Astrocyte (in vitro differentiated cells and primary cell): ENCODE data around the gene TTC22. TPM values are rescaled to one million over a fixed set of nuclear protein-coding genes. Genes with fewer than 3 reads are reported as not detected.

Experiments
- DNase-seq: peaks from one replicate; pipeline ENCODE4 v3.0.0-alpha.2; 2010; ENCODE audit warnings: low read depth
- FAIRE-seq: peaks from 2 replicates; lab custom pipeline; 2011; peaks lifted over from hg19 to GRCh38; lab: Jason Lieb, UNC
- H2AFZ ChIP-seq: 2 replicates; pipeline ENCODE4 v1.6.0; 2012; ENCODE audit warnings: low read depth, low read length, inconsistent platforms
- H3K27ac ChIP-seq: 2 replicates; pipeline ENCODE4 v1.5.1; 2011; ENCODE audit warnings: low read depth, low read length, inconsistent platforms
- H3K27me3 ChIP-seq: 2 replicates; pipeline ENCODE4 v1.6.0; 2011; ENCODE audit warnings: low read length, inconsistent platforms; ENCODE audit not compliant: insufficient read depth
- H3K36me3 ChIP-seq: 2 replicates; pipeline ENCODE4 v1.5.1; 2011; ENCODE audit warnings: low read length, inconsistent platforms; ENCODE audit not compliant: insufficient read depth
- H3K4me1 ChIP-seq: 2 replicates; pipeline ENCODE4 v1.5.1; 2011; ENCODE audit warnings: low read length, inconsistent platforms; ENCODE audit not compliant: insufficient read depth
- H3K4me2 ChIP-seq: 2 replicates; pipeline ENCODE4 v1.6.0; 2012; ENCODE audit warnings: low read length, inconsistent platforms
- H3K4me3 ChIP-seq: 2 replicates; pipeline ENCODE4 v1.5.1; 2011; ENCODE audit warnings: low read depth, mild to moderate bottlenecking, low read length, inconsistent platforms; ENCODE audit not compliant: insufficient read depth
- H3K79me2 ChIP-seq: 2 replicates; pipeline ENCODE4 v1.6.0; 2012; ENCODE audit warnings: mild to moderate bottlenecking, low read length, inconsistent platforms; ENCODE audit not compliant: insufficient read depth
- H3K9ac ChIP-seq: 2 replicates; pipeline ENCODE4 v1.6.0; 2012; ENCODE audit warnings: mild to moderate bottlenecking, low read length, inconsistent platforms
- H3K9me3 ChIP-seq: 2 replicates; pipeline ENCODE4 v1.5.1; 2012; ENCODE audit warnings: low read depth, mild to moderate bottlenecking, low read length, inconsistent platforms; ENCODE audit not compliant: insufficient read depth
- H4K20me1 ChIP-seq: 2 replicates; pipeline ENCODE4 v1.6.0; 2012; ENCODE audit warnings: low read length, inconsistent platforms; ENCODE audit not compliant: insufficient read depth
- H3K27ac Mint-ChIP-seq: one replicate; pipeline ENCODE4 v1.8.0; 2021; ENCODE audit warnings: mild to moderate bottlenecking, mixed read lengths; ENCODE audit not compliant: unreplicated experiment
- H3K27me3 Mint-ChIP-seq: one replicate; pipeline ENCODE4 v1.8.0; 2021; ENCODE audit warnings: low read depth, mixed read lengths; ENCODE audit not compliant: unreplicated experiment
- H3K36me3 Mint-ChIP-seq: one replicate; pipeline ENCODE4 v1.8.0; 2021; ENCODE audit warnings: low read depth, mixed read lengths; ENCODE audit not compliant: unreplicated experiment
- H3K4me1 Mint-ChIP-seq: one replicate; pipeline ENCODE4 v1.8.0; 2021; ENCODE audit warnings: low read depth, mixed read lengths; ENCODE audit not compliant: unreplicated experiment
- H3K4me3 Mint-ChIP-seq: one replicate; pipeline ENCODE4 v1.8.0; 2021; ENCODE audit warnings: mild to moderate bottlenecking, moderate library complexity, mixed read lengths; ENCODE audit not compliant: unreplicated experiment
- H3K9me3 Mint-ChIP-seq: one replicate; pipeline ENCODE4 v1.8.0; 2021; ENCODE audit warnings: mild to moderate bottlenecking, mixed read lengths; ENCODE audit not compliant: unreplicated experiment
- EZH2 ChIP-seq: IDR thresholded peaks from 2 replicates; pipeline ENCODE4 v1.6.1; 2012; ENCODE audit warnings: mild to moderate bottlenecking, low read length, inconsistent platforms; ENCODE audit not compliant: insufficient read depth
- total RNA-seq: library from RNA; stranded (reverse); gene quantifications from 2 replicates; pipeline ENCODE4 v1.2.1, GENCODE V29; 2021
- TF ChIP-seq, protein P1 (sequence below): IDR thresholded peaks from 2 replicates; pipeline ENCODE4 v1.5.1; 2011; ENCODE audit warnings: low read depth, mild to moderate bottlenecking, inconsistent platforms, low read length, moderate library complexity; ENCODE audit not compliant: insufficient read depth

Gene TTC22
- total RNA-seq, 1 donor from 2014 or later, result not detected

DNA sequence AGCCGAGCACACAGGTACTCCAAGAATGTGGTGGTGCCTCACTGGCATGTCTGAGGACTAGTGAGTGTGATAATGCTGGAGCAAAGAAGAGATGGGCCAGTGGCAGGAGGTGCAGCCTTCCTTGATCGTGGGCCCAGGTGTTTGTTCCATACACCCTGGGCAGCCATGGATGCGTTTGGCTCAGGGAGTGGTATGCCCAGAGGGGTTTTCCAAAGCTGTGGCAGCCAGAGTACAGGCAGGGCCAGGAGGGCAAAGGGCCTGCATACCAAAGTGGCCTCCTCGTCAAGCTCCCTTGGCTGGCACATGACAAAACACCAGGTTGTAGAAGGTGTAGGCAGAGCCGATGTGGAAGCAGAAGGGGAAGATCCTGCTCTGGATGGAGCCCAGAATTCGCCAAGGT lies 55.8 kb downstream of the TTC22 start:
- FAIRE-seq (no peak), DNase-seq (no peak)
- no peak overlapping the region for H3K4me2 ChIP-seq
- no peak overlapping the region for H3K9ac ChIP-seq
- TF ChIP-seq, protein P1, sequence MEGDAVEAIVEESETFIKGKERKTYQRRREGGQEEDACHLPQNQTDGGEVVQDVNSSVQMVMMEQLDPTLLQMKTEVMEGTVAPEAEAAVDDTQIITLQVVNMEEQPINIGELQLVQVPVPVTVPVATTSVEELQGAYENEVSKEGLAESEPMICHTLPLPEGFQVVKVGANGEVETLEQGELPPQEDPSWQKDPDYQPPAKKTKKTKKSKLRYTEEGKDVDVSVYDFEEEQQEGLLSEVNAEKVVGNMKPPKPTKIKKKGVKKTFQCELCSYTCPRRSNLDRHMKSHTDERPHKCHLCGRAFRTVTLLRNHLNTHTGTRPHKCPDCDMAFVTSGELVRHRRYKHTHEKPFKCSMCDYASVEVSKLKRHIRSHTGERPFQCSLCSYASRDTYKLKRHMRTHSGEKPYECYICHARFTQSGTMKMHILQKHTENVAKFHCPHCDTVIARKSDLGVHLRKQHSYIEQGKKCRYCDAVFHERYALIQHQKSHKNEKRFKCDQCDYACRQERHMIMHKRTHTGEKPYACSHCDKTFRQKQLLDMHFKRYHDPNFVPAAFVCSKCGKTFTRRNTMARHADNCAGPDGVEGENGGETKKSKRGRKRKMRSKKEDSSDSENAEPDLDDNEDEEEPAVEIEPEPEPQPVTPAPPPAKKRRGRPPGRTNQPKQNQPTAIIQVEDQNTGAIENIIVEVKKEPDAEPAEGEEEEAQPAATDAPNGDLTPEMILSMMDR, result no peak
- no peak for TF ChIP-seq EZH2
- H3K4me1 ChIP-seq, result no peaks in the 10 kb centered on the region
- H3K27me3 Mint-ChIP-seq, result peaks cover 19% of the 10 kb centered on the region
- H3K79me2 ChIP-seq, result no peaks in the 10 kb centered on the region
- no peaks in the 10 kb centered on the region for H3K27me3 ChIP-seq
- H3K36me3 Mint-ChIP-seq, result peaks cover 7% of the 10 kb centered on the region
- H3K4me1 Mint-ChIP-seq, result peaks cover 3% of the 10 kb centered on the region
- H3K9me3 ChIP-seq, result no peaks in the 10 kb centered on the region
- H3K36me3 ChIP-seq, result peaks cover 18% of the 10 kb centered on the region
- no peak overlapping the region for H3K4me3 Mint-ChIP-seq
- no peaks in the 10 kb centered on the region for H3K9me3 Mint-ChIP-seq
- H3K27ac ChIP-seq, result no peak overlapping the region
- no peak overlapping the region for H2AFZ ChIP-seq
- no peak overlapping the region for H3K4me3 ChIP-seq
- no peak overlapping the region for H3K27ac Mint-ChIP-seq
- peaks cover 11% of the 10 kb centered on the region for H4K20me1 ChIP-seq

DNA sequence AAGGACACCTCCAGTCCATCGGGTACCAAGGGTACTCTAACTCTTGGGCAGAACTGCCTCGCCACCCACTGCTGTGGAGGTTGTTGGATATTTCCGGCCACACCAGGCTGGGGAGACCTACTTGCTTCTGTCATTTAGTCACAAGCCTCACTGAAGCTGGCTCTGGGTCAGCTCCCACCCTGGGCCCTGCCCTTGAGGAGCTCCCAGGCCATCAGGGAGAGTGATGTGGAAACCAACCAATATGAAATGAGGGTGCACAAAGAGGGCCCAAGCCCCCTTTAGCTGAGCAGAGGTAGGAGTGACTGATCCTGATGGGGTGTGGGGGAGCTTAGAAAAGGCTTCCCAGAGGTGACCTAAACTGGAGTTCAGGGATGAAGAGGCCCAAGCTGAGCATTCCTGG lies 56.4 kb downstream of the TTC22 start:
- H3K27ac Mint-ChIP-seq, result no peak overlapping the region
- peaks cover 3% of the 10 kb centered on the region for H3K4me1 Mint-ChIP-seq

More for the DNA sequence above, 56.4 kb downstream of the TTC22 start:
- Mint-ChIP-seq H3K36me3 (peaks cover 8% of the 10 kb centered on the region), H3K27me3 (peaks cover 15% of the 10 kb centered on the region), H3K9me3 (no peaks in the 10 kb centered on the region), H3K4me3 (no peak overlapping the region)
- Histone ChIP-seq H3K27ac (no peak overlapping the region), H3K9me3 (no peaks in the 10 kb centered on the region), H3K9ac (no peak overlapping the region), H3K4me1 (no peaks in the 10 kb centered on the region), H3K4me3 (no peak overlapping the region), H4K20me1 (peaks cover 11% of the 10 kb centered on the region), H2AFZ (no peak overlapping the region), H3K36me3 (peaks cover 23% of the 10 kb centered on the region), H3K27me3 (no peaks in the 10 kb centered on the region), H3K4me2 (no peak overlapping the region), H3K79me2 (no peaks in the 10 kb centered on the region)
- TF ChIP-seq EZH2, result no peak
- TF ChIP-seq, protein P1, result no peak
- FAIRE-seq (no peak), DNase-seq (no peak)
